ENCODE results near the gene MAP4K4.

MAP4K4 gene

DNA sequence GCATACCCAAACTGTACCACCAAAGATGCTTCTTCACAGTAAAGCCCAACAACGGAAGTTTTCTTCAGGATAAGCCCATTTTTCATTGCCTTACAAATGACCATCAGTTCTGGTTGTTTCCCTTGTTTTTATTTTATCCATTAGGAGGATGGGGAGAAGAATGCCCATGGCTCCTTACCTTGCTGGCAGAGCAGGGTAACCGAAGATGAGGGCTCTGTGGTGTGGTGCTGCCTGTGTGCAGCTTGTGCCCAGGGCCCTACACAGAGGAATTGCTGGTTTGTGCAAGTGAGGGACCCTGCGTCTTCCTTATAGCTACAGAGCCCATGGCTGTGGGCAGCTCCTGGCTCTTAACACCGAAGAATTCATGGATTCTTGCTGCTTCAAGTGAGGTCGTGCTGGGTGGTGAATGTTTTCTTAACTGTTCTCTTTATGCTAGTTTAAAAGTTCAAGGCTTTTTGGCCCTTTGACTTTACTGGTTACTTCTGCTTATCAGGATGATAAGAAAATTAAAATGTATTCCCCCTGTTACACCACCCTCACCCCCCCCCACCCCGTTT lies 110.6 kb downstream of the MAP4K4 start:
- Histone ChIP-seq H3K36me3 (no peaks in the 10 kb centered on the region), H3K27ac (no peak overlapping the region), H3K27me3 (no peaks in the 10 kb centered on the region), H3K4me3 (no peak overlapping the region), H3K9me3 (no peaks in the 10 kb centered on the region), H3K4me1 (peaks cover 0 to 79% (median 38%) of the 10 kb centered on the region in 4 donors)
- intact Hi-C loops (cut with DNase I; ENCODE audit: low total_unique reads) = no loop called here
- no peak for DNase-seq
- TF ChIP-seq CTCF (IDR thresholded peaks at IDR 0.05) = no peak

DNA sequence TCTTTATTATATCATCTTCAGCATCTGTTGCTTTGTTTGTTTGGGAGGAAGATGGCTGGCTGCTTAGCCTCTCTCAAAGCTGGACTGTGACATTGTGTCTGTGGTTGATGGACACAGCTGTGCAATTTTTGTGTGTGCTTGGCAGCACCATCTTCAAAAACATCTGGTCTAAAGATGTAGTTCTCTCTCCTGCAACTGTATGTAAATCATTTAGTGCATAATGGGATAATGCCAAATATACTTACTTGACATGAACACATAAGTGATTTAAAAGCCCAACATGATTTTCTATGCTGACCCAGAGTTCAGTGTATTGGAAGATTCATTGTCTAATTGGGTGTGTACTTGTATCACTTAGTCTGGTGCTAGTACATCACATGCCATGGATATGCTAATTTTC lies 112.2 kb downstream of the MAP4K4 start:
- Histone ChIP-seq H3K9me3 (no peaks in the 10 kb centered on the region), H3K36me3 (no peaks in the 10 kb centered on the region), H3K27me3 (no peaks in the 10 kb centered on the region), H3K4me1 (peaks cover 0 to 64% (median 31%) of the 10 kb centered on the region in 4 donors), H3K4me3 (no peak overlapping the region), H3K27ac (no peak overlapping the region)
- DNase-seq = no peak
- intact Hi-C loops (cut with DNase I; ENCODE audit: low total_unique reads) = no loop called here
- TF ChIP-seq CTCF (IDR thresholded peaks at IDR 0.05) = no peak

DNA sequence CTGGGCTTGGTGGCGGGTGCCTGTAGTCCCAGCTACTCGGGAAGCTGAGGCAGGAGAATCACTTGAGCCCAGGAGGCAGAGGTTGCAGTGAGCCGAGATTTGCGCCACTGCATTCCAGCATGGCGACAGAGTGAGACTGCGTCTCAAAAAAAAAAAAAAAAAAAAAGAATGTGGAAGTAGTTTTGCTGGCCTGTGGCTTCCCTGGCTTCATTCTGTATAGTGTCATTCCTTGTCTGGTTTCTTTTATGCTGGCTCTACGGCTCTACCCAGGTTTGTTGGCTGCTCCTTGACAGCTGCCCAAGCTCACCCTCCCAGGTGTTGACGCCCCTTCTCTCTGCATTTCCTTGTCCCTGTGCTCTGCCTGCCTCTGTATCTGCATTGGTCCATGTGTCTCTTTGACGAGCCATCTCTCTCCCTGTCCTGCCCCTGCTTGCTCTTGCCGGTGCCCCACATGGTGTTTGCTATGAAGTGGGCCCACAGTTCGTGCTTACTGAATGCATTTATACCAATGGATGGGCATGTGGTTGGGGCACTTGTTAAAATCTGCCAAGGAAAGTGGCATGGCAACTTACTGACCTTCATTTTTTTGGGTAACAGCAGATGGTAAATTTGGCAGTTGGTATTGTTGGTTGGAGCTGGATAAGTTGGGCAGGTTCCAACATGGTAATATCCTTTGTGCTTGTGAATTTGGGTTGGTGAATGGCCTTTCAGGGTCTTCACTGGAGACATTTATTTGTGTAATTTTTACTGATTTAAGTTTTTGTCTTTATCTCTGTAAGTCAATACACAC lies 113.9 kb downstream of the MAP4K4 start:
- Histone ChIP-seq H3K27ac (no peak overlapping the region), H3K27me3 (no peaks in the 10 kb centered on the region), H3K4me3 (no peak overlapping the region), H3K9me3 (no peaks in the 10 kb centered on the region), H3K36me3 (no peaks in the 10 kb centered on the region), H3K4me1 (peaks cover 0 to 61% (median 27%) of the 10 kb centered on the region in 4 donors)
- intact Hi-C loops (cut with DNase I; ENCODE audit: low total_unique reads) = no loop called here
- DNase-seq = no peak
- TF ChIP-seq CTCF (IDR thresholded peaks at IDR 0.05) = no peak

- intact Hi-C loops (cut with DNase I; ENCODE audit: low total_unique reads) = no loop called here
- H3K4me1 ChIP-seq = peaks cover 0 to 61% (median 23%) of the 10 kb centered on the region in 4 donors
- no peaks in the 10 kb centered on the region for H3K9me3 ChIP-seq
- TF ChIP-seq CTCF (IDR thresholded peaks at IDR 0.05) = no peak
- no peak overlapping the region for H3K27ac ChIP-seq
- DNase-seq = no peak
- no peaks in the 10 kb centered on the region for H3K36me3 ChIP-seq
- H3K4me3 ChIP-seq = no peak overlapping the region
- H3K27me3 ChIP-seq = no peaks in the 10 kb centered on the region
Measured at GRCh38 chr2:101812226-101812625, 114.7 kb downstream of the MAP4K4 start.

DNA sequence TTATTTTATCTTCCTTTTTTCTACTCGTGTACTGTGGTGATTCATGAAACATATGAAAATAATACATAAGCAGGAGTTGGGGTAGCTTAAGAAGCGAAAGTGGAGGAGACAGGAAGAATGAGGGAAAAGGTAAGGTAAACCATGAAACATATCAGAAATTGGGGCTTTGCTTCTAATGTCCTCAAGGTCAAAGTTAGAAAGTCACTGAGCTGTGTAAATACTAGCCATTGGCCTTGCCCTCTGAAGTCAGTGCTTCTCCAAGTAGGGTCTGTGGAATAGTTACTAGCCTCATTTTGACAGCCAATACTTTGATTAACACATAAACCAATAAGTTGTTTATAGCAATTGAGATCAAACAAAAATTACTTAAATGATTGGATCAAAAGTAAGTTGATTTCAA lies 117.2 kb downstream of the MAP4K4 start:
- Histone ChIP-seq H3K27me3 (no peaks in the 10 kb centered on the region), H3K4me3 (no peak overlapping the region), H3K36me3 (no peaks in the 10 kb centered on the region), H3K9me3 (no peaks in the 10 kb centered on the region), H3K27ac (no peak overlapping the region), H3K4me1 (peaks cover 0 to 57% (median 9%) of the 10 kb centered on the region in 4 donors)
- DNase-seq = no peak
- intact Hi-C loops (cut with DNase I; ENCODE audit: low total_unique reads) = no loop called here
- no peak for TF ChIP-seq CTCF (IDR thresholded peaks at IDR 0.05)
